ENCODE measurements around the gene CRABP2.

CRABP2 gene

GRCh38 chr1:156677616-156678596 lies 27.5 kb downstream of the CRABP2 start:
- Histone ChIP-seq H3K9me3 (ENCODE audit: control insufficient read depth, insufficient read depth, low read length) (no peaks in the 10 kb centered on the region), H3K4me1 (ENCODE audit: insufficient read depth, low read length) (peaks cover 27% of the 10 kb centered on the region), H3K36me3 (ENCODE audit: insufficient read depth, low read length) (no peaks in the 10 kb centered on the region; the same call in 1 of the 2 replicates), H3K9ac (ENCODE audit: low read depth, low read length) (peak overlapping the region; percentile 76)

- peaks cover 25% of the 10 kb centered on the region for H3K4me1 ChIP-seq (ENCODE audit: insufficient read depth, low read length)
- no peaks in the 10 kb centered on the region for H3K9me3 ChIP-seq (ENCODE audit: control insufficient read depth, insufficient read depth, low read length)
- peak within 1 kb of the TSS; percentile 76 for H3K9ac ChIP-seq (ENCODE audit: low read depth, low read length)
- H3K36me3 ChIP-seq (ENCODE audit: insufficient read depth, low read length), result peaks cover 7% of the 10 kb centered on the region; the same call in 1 of the 2 replicates
These were observed 28.4 kb downstream of the CRABP2 start, which contains the start of gene NES for GRCh38 chr1:156676820-156677615. Gene NES (minus strand): TSS chr1:156677407. CDS start chr1:156677264, 143 bp downstream.

- H3K9me3 ChIP-seq (ENCODE audit: control insufficient read depth, insufficient read depth, low read length), result no peaks in the 10 kb centered on the region
- H3K4me1 ChIP-seq (ENCODE audit: insufficient read depth, low read length), result peaks cover 22% of the 10 kb centered on the region
- H3K9ac ChIP-seq (ENCODE audit: low read depth, low read length), result peak overlapping the region; percentile 76
- H3K36me3 ChIP-seq (ENCODE audit: insufficient read depth, low read length), result peaks cover 12% of the 10 kb centered on the region; the same call in 1 of the 2 replicates
These were observed 29.1 kb downstream of the CRABP2 start for GRCh38 chr1:156676114-156676819.

GRCh38 chr1:156675210-156676113 lies 29.9 kb downstream of the CRABP2 start:
- Histone ChIP-seq H3K9me3 (ENCODE audit: control insufficient read depth, insufficient read depth, low read length) (no peaks in the 10 kb centered on the region), H3K9ac (ENCODE audit: low read depth, low read length) (peak overlapping the region; percentile 76), H3K36me3 (ENCODE audit: insufficient read depth, low read length) (peaks cover 12% of the 10 kb centered on the region; the same call in 1 of the 2 replicates), H3K4me1 (ENCODE audit: insufficient read depth, low read length) (peaks cover 23% of the 10 kb centered on the region)

- Histone ChIP-seq H3K4me1 (ENCODE audit: insufficient read depth, low read length) (peaks cover 35% of the 10 kb centered on the region), H3K9me3 (ENCODE audit: control insufficient read depth, insufficient read depth, low read length) (no peaks in the 10 kb centered on the region), H3K9ac (ENCODE audit: low read depth, low read length) (peak overlapping the region; percentile 76), H3K36me3 (ENCODE audit: insufficient read depth, low read length) (peaks cover 12% of the 10 kb centered on the region; the same call in 1 of the 2 replicates)
These were observed 31.8 kb downstream of the CRABP2 start for GRCh38 chr1:156673387-156674121.

- H3K4me1 ChIP-seq (ENCODE audit: insufficient read depth, low read length), result peaks cover 46% of the 10 kb centered on the region
- peaks cover 12% of the 10 kb centered on the region; the same call in 1 of the 2 replicates for H3K36me3 ChIP-seq (ENCODE audit: insufficient read depth, low read length)
- H3K9ac ChIP-seq (ENCODE audit: low read depth, low read length), result no peak overlapping the region
These were observed 33.6 kb downstream of the CRABP2 start for GRCh38 chr1:156671804-156672203.

GRCh38 chr1:156670791-156671190 lies 34.6 kb downstream of the CRABP2 start:
- Histone ChIP-seq H3K9ac (ENCODE audit: low read depth, low read length) (no peak overlapping the region), H3K9me3 (ENCODE audit: control insufficient read depth, insufficient read depth, low read length) (no peaks in the 10 kb centered on the region), H3K4me1 (ENCODE audit: insufficient read depth, low read length) (peaks cover 55% of the 10 kb centered on the region), H3K36me3 (ENCODE audit: insufficient read depth, low read length) (peaks cover 12% of the 10 kb centered on the region; the same call in 1 of the 2 replicates)

More at GRCh38 chr1:156671804-156672203, 33.6 kb downstream of the CRABP2 start:
- no peaks in the 10 kb centered on the region for H3K9me3 ChIP-seq (ENCODE audit: control insufficient read depth, insufficient read depth, low read length)

GRCh38 chr1:156670359-156670758 lies 35.0 kb downstream of the CRABP2 start:
- Histone ChIP-seq H3K9me3 (ENCODE audit: control insufficient read depth, insufficient read depth, low read length) (no peaks in the 10 kb centered on the region), H3K36me3 (ENCODE audit: insufficient read depth, low read length) (peaks cover 12% of the 10 kb centered on the region; the same call in 1 of the 2 replicates), H3K4me1 (ENCODE audit: insufficient read depth, low read length) (peaks cover 59% of the 10 kb centered on the region), H3K9ac (ENCODE audit: low read depth, low read length) (no peak overlapping the region)

GRCh38 chr1:156669794-156670193 lies 35.6 kb downstream of the CRABP2 start:
- H3K4me1 ChIP-seq (ENCODE audit: insufficient read depth, low read length), result peaks cover 60% of the 10 kb centered on the region
- H3K9ac ChIP-seq (ENCODE audit: low read depth, low read length), result no peak overlapping the region
- H3K9me3 ChIP-seq (ENCODE audit: control insufficient read depth, insufficient read depth, low read length), result no peaks in the 10 kb centered on the region
- H3K36me3 ChIP-seq (ENCODE audit: insufficient read depth, low read length), result peaks cover 12% of the 10 kb centered on the region; the same call in 1 of the 2 replicates

- no peak overlapping the region for H3K9ac ChIP-seq (ENCODE audit: low read depth, low read length)
- no peaks in the 10 kb centered on the region for H3K9me3 ChIP-seq (ENCODE audit: control insufficient read depth, insufficient read depth, low read length)
- H3K4me1 ChIP-seq (ENCODE audit: insufficient read depth, low read length), result peaks cover 60% of the 10 kb centered on the region
- peaks cover 12% of the 10 kb centered on the region; the same call in 1 of the 2 replicates for H3K36me3 ChIP-seq (ENCODE audit: insufficient read depth, low read length)
These were observed 36.4 kb downstream of the CRABP2 start for GRCh38 chr1:156668801-156669637.

- Histone ChIP-seq H3K36me3 (ENCODE audit: insufficient read depth, low read length) (peaks cover 12% of the 10 kb centered on the region; the same call in 1 of the 2 replicates), H3K9ac (ENCODE audit: low read depth, low read length) (no peak overlapping the region), H3K4me1 (ENCODE audit: insufficient read depth, low read length) (peaks cover 64% of the 10 kb centered on the region), H3K9me3 (ENCODE audit: control insufficient read depth, insufficient read depth, low read length) (no peaks in the 10 kb centered on the region)
These were observed 37.2 kb downstream of the CRABP2 start for GRCh38 chr1:156667968-156668709.

Data from ES-I3 (cell line).